ENCODE measurements around the gene GRM8. TPM values are rescaled to one million over a fixed set of nuclear protein-coding genes. Genes with fewer than 3 reads are reported as not detected.

GRM8 gene
- polyA plus RNA-seq, 2 of the 4 experiments (the other 2 are of a cell fraction): 0.06 TPM; not detected in 1

DNA sequence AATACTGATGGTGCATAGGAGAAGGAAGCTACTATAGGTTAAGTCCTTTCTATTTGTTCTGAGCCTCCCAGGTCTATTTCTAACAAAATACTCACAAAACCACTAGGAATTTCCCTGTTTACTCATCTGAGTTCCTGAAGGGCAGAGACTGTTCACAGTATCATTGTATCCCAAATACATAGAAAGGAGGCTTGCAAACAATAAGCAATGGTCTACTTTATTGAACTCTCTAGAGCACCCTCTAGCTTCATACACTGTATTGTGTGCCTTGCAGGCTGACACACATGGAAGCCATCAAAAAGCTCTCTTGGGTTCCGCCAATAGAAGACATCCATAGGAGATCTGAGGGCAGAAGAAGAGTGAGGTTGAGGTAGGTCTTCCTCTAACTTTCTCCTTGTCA lies 826.1 kb downstream of the GRM8 start:
- DNase-seq (ENCODE audit: low read depth in 1 of 2, low spot score in 1 of 2) (no peak), FAIRE-seq (no peak), ATAC-seq (no peak)
- no peaks in the 10 kb centered on the region for H3K9me3 ChIP-seq
- no peaks in the 10 kb centered on the region for H3K4me1 ChIP-seq
- ChIA-PET CTCF (no interaction called here), POLR2A (no interaction called here)
- H3K4me2 ChIP-seq: no peak overlapping the region
- TF ChIP-seq JUNB (IDR thresholded peaks at IDR 0.05): no peak
- TF ChIP-seq FOXS1 (CRISPR knock-in tag; IDR thresholded peaks at IDR 0.05): no peak
- no peak for TF ChIP-seq NFE2L2 (conservative IDR thresholded peaks at IDR 0.05; ENCODE audit: low read length)
- TF ChIP-seq RNF2 (IDR thresholded peaks at IDR 0.05; ENCODE audit: borderline replicate concordance, low read depth): no peak
- no peak for TF ChIP-seq HOXB5 (CRISPR knock-in tag; IDR thresholded peaks at IDR 0.05)
- TF ChIP-seq EHF (CRISPR knock-in tag; IDR thresholded peaks at IDR 0.05): no peak
- no peak for TF ChIP-seq RAD21 (conservative IDR thresholded peaks at IDR 0.05 in 1 of 2, IDR thresholded peaks at IDR 0.05 in 1 of 2)
- TF ChIP-seq, protein P1, sequence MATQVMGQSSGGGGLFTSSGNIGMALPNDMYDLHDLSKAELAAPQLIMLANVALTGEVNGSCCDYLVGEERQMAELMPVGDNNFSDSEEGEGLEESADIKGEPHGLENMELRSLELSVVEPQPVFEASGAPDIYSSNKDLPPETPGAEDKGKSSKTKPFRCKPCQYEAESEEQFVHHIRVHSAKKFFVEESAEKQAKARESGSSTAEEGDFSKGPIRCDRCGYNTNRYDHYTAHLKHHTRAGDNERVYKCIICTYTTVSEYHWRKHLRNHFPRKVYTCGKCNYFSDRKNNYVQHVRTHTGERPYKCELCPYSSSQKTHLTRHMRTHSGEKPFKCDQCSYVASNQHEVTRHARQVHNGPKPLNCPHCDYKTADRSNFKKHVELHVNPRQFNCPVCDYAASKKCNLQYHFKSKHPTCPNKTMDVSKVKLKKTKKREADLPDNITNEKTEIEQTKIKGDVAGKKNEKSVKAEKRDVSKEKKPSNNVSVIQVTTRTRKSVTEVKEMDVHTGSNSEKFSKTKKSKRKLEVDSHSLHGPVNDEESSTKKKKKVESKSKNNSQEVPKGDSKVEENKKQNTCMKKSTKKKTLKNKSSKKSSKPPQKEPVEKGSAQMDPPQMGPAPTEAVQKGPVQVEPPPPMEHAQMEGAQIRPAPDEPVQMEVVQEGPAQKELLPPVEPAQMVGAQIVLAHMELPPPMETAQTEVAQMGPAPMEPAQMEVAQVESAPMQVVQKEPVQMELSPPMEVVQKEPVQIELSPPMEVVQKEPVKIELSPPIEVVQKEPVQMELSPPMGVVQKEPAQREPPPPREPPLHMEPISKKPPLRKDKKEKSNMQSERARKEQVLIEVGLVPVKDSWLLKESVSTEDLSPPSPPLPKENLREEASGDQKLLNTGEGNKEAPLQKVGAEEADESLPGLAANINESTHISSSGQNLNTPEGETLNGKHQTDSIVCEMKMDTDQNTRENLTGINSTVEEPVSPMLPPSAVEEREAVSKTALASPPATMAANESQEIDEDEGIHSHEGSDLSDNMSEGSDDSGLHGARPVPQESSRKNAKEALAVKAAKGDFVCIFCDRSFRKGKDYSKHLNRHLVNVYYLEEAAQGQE (IDR thresholded peaks at IDR 0.05): no peak
- TF ChIP-seq CBX2 (IDR thresholded peaks at IDR 0.05; ENCODE audit: borderline replicate concordance, low read depth): no peak
- TF ChIP-seq, protein P2, sequence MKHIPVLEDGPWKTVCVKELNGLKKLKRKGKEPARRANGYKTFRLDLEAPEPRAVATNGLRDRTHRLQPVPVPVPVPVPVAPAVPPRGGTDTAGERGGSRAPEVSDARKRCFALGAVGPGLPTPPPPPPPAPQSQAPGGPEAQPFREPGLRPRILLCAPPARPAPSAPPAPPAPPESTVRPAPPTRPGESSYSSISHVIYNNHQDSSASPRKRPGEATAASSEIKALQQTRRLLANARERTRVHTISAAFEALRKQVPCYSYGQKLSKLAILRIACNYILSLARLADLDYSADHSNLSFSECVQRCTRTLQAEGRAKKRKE (CRISPR knock-in tag; IDR thresholded peaks at IDR 0.05; ENCODE audit: low read depth): no peak
- TF ChIP-seq ZNF302 (CRISPR knock-in tag; IDR thresholded peaks at IDR 0.05): no peak
- no peak for TF ChIP-seq E2F6 (IDR thresholded peaks at IDR 0.05; ENCODE audit: borderline replicate concordance, low read depth)
- TF ChIP-seq PHF8 (IDR thresholded peaks at IDR 0.05; ENCODE audit: borderline replicate concordance, low read depth): no peak
- TF ChIP-seq, protein P3, sequence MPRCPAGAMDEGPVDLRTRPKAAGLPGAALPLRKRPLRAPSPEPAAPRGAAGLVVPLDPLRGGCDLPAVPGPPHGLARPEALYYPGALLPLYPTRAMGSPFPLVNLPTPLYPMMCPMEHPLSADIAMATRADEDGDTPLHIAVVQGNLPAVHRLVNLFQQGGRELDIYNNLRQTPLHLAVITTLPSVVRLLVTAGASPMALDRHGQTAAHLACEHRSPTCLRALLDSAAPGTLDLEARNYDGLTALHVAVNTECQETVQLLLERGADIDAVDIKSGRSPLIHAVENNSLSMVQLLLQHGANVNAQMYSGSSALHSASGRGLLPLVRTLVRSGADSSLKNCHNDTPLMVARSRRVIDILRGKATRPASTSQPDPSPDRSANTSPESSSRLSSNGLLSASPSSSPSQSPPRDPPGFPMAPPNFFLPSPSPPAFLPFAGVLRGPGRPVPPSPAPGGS (IDR thresholded peaks at IDR 0.05): no peak
- H3K4me3 ChIP-seq: no peak overlapping the region
- WGBS (ENCODE audit: missing lambda C conversion rate): 58% methylated on average over 1 of the region's 1 CpG
- H3K27ac ChIP-seq: no peak overlapping the region

GRCh38 chr7:126424985-126425384 lies 827.8 kb downstream of the GRM8 start:
- FAIRE-seq: no peak
- Histone ChIP-seq H3K27ac (no peak overlapping the region), H3K4me2 (no peak overlapping the region), H3K9me3 (no peaks in the 10 kb centered on the region), H3K4me3 (no peak overlapping the region), H3K4me1 (no peaks in the 10 kb centered on the region)
- DNase-seq (ENCODE audit: low read depth in 1 of 2, low spot score in 1 of 2): no peak
- ATAC-seq: no peak
- CTCF ChIA-PET: no interaction called here
- WGBS (ENCODE audit: missing lambda C conversion rate): 0% methylated on average over 1 of the region's 1 CpG
- TF ChIP-seq MAFK (IDR thresholded peaks at IDR 0.05; ENCODE audit: partially characterized antibody) (no peak), PHF8 (IDR thresholded peaks at IDR 0.05; ENCODE audit: borderline replicate concordance, low read depth) (no peak), NFE2L2 (conservative IDR thresholded peaks at IDR 0.05; ENCODE audit: low read length) (no peak), FOSB (CRISPR knock-in tag; IDR thresholded peaks at IDR 0.05) (no peak), CHD2 (IDR thresholded peaks at IDR 0.05; ENCODE audit: low read length, partially characterized antibody) (no peak), ESRRA (IDR thresholded peaks at IDR 0.05; ENCODE audit: borderline replicate concordance, low read length) (no peak), EP300 (IDR thresholded peaks at IDR 0.05) (no peak)
- TF ChIP-seq, protein P4, sequence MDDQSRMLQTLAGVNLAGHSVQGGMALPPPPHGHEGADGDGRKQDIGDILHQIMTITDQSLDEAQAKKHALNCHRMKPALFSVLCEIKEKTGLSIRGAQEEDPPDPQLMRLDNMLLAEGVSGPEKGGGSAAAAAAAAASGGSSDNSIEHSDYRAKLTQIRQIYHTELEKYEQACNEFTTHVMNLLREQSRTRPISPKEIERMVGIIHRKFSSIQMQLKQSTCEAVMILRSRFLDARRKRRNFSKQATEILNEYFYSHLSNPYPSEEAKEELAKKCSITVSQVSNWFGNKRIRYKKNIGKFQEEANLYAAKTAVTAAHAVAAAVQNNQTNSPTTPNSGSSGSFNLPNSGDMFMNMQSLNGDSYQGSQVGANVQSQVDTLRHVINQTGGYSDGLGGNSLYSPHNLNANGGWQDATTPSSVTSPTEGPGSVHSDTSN (IDR thresholded peaks at IDR 0.05): no peak
- POLR2A ChIA-PET: no interaction called here
